ENCODE data around the gene MTA3.

DNA sequence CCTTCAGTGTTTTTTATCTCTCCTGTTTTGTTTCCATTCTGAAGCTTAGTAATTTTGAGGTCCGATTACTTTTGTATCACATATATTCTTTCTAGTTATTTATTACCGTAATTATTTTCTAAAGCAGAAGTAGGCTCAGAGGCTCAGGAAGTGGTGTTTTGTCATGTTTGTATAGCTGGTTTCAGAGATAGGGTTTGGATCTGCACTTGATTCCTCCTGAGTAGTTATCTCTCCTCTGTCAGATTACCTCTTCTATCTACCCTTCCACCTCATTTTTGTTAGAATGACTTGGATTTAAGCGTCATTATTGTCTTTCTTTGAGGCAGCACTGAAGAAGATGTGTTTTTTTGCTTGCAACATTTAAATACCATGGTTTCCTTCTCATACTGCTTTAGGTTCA lies 95.4 kb downstream of the MTA3 start:
- TF ChIP-seq EP300 (IDR thresholded peaks at IDR 0.05; ENCODE audit: borderline replicate concordance) (no peak), CREB1 (IDR thresholded peaks at IDR 0.05; ENCODE audit: low read depth) (no peak), CEBPB (IDR thresholded peaks at IDR 0.05) (no peak), RAD21 (IDR thresholded peaks at IDR 0.05; ENCODE audit: low read depth) (no peak)
- TF ChIP-seq, protein P1, sequence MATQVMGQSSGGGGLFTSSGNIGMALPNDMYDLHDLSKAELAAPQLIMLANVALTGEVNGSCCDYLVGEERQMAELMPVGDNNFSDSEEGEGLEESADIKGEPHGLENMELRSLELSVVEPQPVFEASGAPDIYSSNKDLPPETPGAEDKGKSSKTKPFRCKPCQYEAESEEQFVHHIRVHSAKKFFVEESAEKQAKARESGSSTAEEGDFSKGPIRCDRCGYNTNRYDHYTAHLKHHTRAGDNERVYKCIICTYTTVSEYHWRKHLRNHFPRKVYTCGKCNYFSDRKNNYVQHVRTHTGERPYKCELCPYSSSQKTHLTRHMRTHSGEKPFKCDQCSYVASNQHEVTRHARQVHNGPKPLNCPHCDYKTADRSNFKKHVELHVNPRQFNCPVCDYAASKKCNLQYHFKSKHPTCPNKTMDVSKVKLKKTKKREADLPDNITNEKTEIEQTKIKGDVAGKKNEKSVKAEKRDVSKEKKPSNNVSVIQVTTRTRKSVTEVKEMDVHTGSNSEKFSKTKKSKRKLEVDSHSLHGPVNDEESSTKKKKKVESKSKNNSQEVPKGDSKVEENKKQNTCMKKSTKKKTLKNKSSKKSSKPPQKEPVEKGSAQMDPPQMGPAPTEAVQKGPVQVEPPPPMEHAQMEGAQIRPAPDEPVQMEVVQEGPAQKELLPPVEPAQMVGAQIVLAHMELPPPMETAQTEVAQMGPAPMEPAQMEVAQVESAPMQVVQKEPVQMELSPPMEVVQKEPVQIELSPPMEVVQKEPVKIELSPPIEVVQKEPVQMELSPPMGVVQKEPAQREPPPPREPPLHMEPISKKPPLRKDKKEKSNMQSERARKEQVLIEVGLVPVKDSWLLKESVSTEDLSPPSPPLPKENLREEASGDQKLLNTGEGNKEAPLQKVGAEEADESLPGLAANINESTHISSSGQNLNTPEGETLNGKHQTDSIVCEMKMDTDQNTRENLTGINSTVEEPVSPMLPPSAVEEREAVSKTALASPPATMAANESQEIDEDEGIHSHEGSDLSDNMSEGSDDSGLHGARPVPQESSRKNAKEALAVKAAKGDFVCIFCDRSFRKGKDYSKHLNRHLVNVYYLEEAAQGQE (IDR thresholded peaks at IDR 0.05; ENCODE audit: low read depth), result no peak
- TF ChIP-seq, protein P2, sequence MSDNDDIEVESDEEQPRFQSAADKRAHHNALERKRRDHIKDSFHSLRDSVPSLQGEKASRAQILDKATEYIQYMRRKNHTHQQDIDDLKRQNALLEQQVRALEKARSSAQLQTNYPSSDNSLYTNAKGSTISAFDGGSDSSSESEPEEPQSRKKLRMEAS (IDR thresholded peaks at IDR 0.05), result no peak
